Measurements from ENCODE around the gene EPN1. TPM values are rescaled to one million over a fixed set of nuclear protein-coding genes. Genes with fewer than 3 reads are reported as not detected.
A peak's percentile ranks its signal among the peaks of the same experiment; 100 is the strongest.

The EPN1 gene
- total and polyA plus RNA-seq, 9 of the 15 experiments (the other 6 are each of a cell fraction or from before 2014, with no cell fraction given): 0.08 to 138 (median 12.7) TPM

- TF ChIP-seq ZNF76 (CRISPR knock-in tag; IDR thresholded peaks at IDR 0.05; ENCODE audit: borderline replicate concordance) (no peak), FOXP1 (CRISPR knock-in tag; IDR thresholded peaks at IDR 0.05) (peak; percentile 27; the same call in 1 of the 2 replicates), EWSR1 (IDR thresholded peaks at IDR 0.05; ENCODE audit: borderline replicate concordance, low read depth, partially characterized antibody) (no peak), CEBPB (tag; IDR thresholded peaks at IDR 0.05) (no peak), CHD2 (IDR thresholded peaks at IDR 0.05; ENCODE audit: low read depth, low read length) (peak; percentile 47; the same call in 1 of the 2 replicates), NR3C1 (CRISPR knock-in tag; IDR thresholded peaks at IDR 0.05) (no peak), ZNF512 (tag; IDR thresholded peaks at IDR 0.05) (peak; percentile 43; the same call in 1 of the 2 replicates), ZNF395 (CRISPR knock-in tag; IDR thresholded peaks at IDR 0.05) (no peak), ZNF197 (CRISPR knock-in tag; IDR thresholded peaks at IDR 0.05; ENCODE audit: low read depth) (no peak), HNRNPK (IDR thresholded peaks at IDR 0.05; ENCODE audit: low read depth, low read length, poor library complexity, severe bottlenecking) (no peak), HDAC6 (IDR thresholded peaks at IDR 0.05; ENCODE audit: low read depth, low read length) (no peak), TFAM (CRISPR knock-in tag; conservative IDR thresholded peaks at IDR 0.05) (no peak), RAD51 (IDR thresholded peaks at IDR 0.05; ENCODE audit: borderline replicate concordance, low read depth) (peak; percentile 26; the same call in 1 of the 2 replicates), TCFL5 (CRISPR knock-in tag; conservative IDR thresholded peaks at IDR 0.05) (no peak), VEZF1 (CRISPR knock-in tag; IDR thresholded peaks at IDR 0.05) (peak; percentile 58), ZNF699 (CRISPR knock-in tag; IDR thresholded peaks at IDR 0.05; ENCODE audit: insufficient replicate concordance) (no peak), KDM5B (IDR thresholded peaks at IDR 0.05; ENCODE audit: insufficient replicate concordance, low read depth, low read length) (peak; percentile 15), NR0B1 (IDR thresholded peaks at IDR 0.05; ENCODE audit: partially characterized antibody) (no peak), ZNF280B (CRISPR knock-in tag; IDR thresholded peaks at IDR 0.05) (no peak)
Observed at GRCh38 chr19:55653651-55654322, 21.2 kb upstream of the EPN1 start (continued).
